HS-5 (cell line): Measurements from ENCODE around the gene NPAS3.
"Not testable (repeated sequence)": the region's sequence is repeated elsewhere in the genome, so short reads cannot be mapped to it uniquely, and the experiment has no call there.

ENCODE experiments used
- DNase-seq: peaks from one replicate; pipeline ENCODE4 v3.0.0-alpha.2; 2012; ENCODE audit warnings: low read depth

NPAS3 gene

DNA sequence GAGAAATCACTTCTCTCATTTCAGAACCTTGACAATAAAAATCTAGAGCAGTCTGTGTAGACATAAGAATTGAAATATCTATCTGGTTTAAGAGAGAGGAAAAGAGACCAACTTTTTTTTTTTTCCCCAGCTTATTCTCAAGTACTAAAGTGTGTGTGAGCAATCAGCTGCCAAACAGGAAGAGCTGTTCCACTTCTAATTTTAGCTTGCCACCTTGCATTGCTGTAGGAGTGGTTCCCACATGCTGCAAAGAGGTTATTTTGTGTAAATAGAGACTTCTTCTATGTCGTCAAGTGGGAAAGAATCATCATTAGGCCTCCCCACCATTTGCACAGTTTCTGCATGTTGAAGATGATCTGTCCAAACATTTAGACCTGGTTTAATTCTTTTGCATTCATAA lies 142.6 kb downstream of the NPAS3 start:
- DNase-seq: no peak

GRCh38 chr14:33085799-33086198 lies 147.1 kb downstream of the NPAS3 start:
- no peak for DNase-seq

GRCh38 chr14:33088274-33088673 lies 149.6 kb downstream of the NPAS3 start:
- DNase-seq: not testable (repeated sequence)

- DNase-seq: no peak
Observed at GRCh38 chr14:33098016-33098415, 159.3 kb downstream of the NPAS3 start.

DNA sequence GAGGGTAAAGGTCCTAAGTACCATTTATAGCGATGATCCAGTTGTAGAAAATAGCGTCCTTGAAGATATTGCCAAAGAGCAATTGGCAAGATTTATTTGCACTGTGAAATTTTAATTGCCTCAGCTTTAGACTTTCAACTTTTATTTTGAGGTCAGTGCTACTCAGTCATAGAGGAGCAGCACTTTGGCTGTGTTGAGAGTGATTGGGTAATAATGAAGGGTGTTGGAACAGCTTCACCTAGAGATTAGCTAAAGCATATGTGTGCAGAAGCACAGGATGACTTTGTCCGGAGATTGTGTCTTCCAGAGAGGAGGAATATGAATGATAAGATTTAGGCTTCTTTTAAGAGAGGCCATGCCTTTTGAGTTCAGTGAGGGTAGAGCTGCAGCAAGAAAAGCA lies 164.8 kb downstream of the NPAS3 start:
- DNase-seq: no peak

DNA sequence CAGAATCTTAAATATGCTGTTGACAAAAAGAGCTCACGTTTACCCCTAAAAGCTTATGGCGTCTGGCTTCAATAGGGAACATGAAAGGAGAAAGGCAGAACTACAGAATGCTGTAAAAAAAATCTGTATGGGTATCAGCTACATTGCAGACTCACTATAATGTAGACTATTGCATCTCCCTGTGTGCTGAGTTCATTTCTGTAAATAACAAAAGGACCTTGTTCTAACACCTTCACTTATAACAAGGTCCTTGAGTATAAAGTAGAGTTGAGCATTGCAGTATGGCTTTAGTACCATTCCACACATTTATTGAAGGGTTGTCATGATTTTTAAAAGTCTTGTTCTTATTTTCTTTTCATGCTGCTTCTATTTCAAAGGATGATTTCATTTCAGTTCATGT lies 165.3 kb downstream of the NPAS3 start:
- no peak for DNase-seq

DNA sequence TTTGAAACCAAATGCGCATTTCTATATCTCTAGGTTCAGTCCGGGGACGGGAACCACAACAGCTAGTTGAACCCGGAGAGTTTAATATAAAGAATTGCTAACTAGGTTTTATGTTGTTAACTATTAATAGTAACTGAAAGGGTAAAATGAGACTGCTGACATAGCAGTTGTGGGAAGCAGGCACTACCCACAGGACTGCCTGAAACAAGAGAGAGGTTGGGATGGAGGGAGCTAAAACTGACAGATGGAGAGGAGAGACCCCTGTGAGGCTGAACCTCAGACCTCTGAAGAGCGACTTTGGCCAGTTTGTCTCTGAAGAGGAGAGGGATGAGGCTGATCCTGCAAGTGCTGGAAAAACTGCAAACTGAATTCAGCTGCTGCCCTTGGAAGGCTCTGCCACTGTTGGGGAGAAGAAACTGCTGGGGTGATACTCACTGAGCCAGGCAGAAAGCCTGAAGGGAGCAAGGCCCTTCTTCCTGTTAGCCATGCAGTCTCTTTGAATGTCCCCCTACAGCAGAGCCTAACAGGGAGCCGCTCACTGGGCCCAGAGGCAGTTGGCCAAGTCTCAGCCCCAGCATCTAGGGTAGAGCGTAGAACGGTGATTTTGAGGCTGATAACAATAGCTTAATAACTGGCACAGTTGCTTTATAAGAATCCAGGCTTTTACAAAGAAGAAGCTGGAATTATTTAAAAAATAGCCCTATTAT lies 172.2 kb downstream of the NPAS3 start:
- no peak for DNase-seq

GRCh38 chr14:33114331-33114730 lies 175.7 kb downstream of the NPAS3 start:
- no peak for DNase-seq

DNA sequence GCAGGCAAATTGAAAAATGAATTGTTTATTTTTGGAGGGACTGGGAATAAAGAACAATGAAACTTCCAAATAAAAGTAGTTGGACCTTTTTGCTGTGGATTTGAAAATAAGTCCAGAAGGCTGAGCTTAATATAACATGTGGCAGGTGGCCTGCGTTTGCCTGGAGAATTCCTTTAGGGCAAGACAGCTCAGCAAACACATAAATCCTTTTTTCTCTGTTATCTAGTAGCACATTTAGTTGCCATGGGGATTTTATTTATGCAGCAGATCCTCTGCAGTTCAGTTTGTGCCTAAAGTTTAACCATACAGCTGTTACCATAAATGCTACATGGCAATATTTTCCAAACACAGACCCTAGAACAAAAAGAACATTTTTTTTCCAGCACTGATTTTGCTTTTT lies 180.0 kb downstream of the NPAS3 start:
- no peak for DNase-seq

GRCh38 chr14:33120341-33120740 lies 181.7 kb downstream of the NPAS3 start:
- DNase-seq: peak; percentile 79

GRCh38 chr14:33120966-33121365 lies 182.3 kb downstream of the NPAS3 start:
- DNase-seq: no peak

GRCh38 chr14:33123281-33123680 lies 184.6 kb downstream of the NPAS3 start:
- no peak for DNase-seq

DNA sequence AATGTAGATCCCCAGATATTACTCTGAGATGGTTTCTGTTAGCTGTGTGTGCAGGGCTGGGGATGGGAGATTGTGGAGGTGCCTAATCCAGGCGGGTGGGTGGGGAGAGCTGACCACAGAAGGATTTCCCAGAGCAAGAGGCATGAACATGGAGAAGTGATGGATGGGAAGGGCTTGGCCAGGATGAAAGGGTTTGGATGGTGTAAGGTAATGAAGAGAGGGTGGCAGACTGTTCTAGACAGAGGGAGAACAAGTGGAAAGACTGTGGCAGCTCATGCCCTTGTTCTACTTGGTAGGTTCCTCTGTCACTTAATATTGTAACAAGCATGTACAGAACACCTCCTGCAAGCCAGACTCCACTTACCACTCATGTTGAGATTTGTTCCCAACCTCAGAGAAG lies 187.8 kb downstream of the NPAS3 start:
- DNase-seq: no peak

DNA sequence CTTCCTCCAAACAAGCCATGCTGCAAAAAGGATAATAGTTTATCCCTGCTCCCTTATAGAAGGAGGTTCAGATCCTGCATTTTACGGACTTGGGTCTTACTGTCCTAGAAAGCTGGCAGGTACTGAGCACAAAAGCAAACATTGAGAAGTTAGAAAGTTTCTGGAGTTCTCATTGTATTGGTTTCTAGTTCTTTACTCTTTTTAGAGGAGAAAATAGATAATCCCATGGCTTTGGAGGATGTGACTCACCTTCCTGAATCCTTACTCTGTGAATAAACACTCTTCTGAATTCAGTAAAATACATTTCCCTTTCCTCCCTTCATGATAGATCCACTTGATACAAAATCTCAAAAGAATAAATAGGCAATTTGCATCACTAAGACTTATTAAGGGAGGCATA lies 188.9 kb downstream of the NPAS3 start:
- DNase-seq: no peak

DNA sequence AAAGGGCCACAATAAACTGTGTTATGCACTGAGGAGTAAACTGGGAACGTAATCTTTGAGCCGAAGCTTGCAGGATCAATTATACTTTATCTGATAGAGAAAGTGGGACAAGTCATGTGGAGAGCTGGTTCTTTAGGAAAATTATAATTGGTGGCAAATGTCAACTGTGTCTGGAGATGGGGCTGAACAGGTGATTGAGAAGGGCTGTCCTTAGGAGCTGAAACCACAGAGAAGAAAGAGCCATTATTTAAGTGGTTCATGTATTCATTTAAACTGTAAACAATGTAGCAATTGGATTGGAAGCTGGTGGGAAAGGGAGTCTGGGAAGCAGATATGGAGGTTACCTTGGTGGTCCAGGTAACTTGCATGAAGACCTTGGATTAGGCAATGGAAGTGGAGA lies 193.1 kb downstream of the NPAS3 start:
- no peak for DNase-seq

- no peak for DNase-seq
Observed at GRCh38 chr14:33134162-33134561, 195.5 kb downstream of the NPAS3 start.

DNA sequence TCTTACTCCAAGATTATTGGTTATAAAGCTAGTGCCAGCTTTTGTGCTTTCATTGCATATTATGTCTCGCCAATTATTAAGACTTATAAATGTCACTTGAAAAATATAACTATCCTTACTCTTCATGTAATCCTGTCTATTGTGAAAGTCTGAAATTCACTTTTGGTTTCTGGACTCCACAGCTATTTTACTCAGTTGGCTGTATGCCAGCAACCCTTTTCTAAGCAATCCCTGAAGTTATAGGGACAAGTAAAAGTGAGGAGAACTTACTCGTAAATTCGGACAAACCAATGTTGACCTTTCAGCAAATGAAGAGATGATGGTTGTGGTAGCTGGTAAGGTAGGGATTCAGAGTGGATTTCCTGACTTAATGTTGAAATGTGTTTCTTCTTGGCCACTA lies 196.3 kb downstream of the NPAS3 start:
- DNase-seq: no peak

DNA sequence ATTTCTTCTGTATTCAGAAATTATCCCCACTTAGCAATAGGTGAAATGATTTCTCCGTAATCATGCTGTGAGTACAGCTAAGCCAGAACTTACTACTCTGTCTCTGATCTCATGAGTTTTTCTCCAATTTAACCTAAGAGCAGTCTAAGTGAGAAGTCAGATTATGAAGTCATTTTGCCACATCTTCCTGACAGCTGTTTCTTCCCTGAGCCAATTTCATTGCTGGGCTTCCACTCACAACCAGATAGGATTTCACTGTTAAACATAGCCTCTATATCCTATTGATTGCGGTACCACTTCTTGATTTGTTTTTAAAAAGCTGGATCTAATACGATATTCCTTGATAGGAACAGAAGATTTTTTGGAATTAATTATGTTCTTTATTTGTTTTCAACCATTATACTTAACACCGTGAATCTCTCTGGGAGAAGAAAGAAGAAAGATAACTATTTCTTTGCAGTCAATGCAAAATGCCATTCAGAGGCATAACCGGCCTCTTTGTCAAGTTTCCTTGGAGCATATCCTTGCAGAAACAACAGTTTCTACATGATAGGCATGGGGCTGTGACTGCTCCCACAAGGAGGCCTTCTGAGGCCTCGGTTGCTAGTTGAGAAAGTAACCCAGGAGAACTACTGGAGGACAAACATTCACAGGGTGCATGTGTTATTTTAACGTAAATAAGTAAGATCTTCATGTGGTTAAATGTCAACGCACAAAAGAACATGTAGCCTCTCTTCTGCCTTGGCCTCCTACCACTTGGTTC lies 212.2 kb downstream of the NPAS3 start:
- DNase-seq: no peak

DNA sequence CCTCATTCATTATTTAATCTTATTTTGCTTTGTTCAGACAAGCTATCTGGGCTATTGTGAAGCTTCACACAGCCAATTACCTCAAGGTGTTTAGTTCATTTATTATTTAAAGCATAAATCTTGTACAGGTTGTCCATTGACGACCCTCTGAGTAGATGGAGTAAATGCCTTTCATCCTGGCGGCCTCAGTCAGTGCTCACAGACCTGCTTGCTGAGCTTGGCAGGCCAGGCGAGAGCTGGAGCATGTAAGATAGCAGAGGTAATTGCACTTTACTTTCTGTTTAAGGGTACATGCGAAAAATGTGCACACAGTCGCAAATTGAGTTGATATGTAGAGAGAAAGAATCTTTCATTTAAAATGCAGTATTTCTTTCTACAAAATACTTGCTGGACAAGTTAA lies 224.4 kb downstream of the NPAS3 start:
- no peak for DNase-seq

DNA sequence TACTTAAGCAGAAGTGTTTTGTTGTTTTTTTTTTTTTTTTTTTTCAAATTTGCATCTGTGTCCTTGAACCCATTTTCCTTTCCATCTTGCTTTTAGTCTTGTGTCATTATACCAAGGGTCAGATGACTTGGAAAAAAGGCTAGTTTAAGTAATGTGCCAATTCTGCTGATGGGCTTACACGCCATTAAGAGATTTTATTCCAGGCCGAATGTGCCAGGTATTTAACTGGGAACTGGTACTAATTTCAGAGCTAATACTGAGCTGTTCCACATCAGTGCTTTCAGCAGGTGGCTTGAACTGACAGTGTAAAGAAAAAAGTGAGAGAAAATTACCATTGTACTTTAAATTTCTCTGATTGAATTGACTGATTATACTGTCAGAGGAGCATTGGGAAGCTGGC lies 224.9 kb downstream of the NPAS3 start:
- DNase-seq: no peak

- DNase-seq: no peak
Observed at GRCh38 chr14:33165144-33165925, 226.7 kb downstream of the NPAS3 start.

DNA sequence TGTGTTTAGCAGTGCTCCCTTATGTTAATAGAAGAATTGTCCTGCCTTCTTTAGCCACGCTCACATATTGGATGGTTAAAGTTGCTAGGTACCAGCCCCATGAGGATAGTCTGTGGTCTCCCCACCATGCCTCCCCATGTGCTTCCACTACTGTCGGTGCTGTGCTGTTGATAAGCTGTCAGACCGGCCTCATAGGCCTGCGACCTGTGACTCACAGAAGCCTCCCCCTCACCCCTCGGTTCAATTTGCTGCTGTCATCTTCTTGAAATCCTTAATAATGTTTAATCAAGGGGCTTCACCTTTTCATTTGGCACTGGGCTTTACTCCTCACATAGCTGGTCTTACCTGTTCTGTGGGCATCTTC lies 227.2 kb downstream of the NPAS3 start:
- no peak for DNase-seq

- no peak for DNase-seq
Observed at GRCh38 chr14:33175951-33176350, 237.3 kb downstream of the NPAS3 start.
